DMS114 treated with DMSO at 0.1 percent for 48 hours (cell line): ENCODE results near the gene HTRA1.

ENCODE experiments used
- DNase-seq: peaks from one replicate; lab custom pipeline; 2025; ENCODE audit not compliant: unreplicated experiment; lab: John Stamatoyannopoulos, UW

Gene HTRA1

DNA sequence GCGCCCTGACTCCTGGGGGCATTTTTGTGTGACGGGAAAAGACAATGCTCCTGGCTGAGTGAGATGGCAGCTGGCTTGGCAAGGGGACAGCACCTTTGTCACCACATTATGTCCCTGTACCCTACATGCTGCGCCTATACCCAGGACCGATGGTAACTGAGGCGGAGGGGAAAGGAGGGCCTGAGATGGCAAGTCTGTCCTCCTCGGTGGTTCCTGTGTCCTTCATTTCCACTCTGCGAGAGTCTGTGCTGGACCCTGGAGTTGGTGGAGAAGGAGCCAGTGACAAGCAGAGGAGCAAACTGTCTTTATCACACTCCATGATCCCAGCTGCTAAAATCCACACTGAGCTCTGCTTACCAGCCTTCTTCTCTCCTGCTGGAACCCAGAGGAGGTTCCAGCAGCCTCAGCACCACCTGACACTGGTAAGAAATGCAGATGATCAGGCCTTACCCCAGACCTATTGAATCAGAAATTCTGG lies 6.7 kb upstream of the HTRA1 start, which contains the start of gene ARMS2:
ARMS2 (plus strand) TSS at position 51 of the 478 bp plus-strand sequence; CDS start at position 126, 75 bp downstream.
- DNase-seq = no peak

DNA sequence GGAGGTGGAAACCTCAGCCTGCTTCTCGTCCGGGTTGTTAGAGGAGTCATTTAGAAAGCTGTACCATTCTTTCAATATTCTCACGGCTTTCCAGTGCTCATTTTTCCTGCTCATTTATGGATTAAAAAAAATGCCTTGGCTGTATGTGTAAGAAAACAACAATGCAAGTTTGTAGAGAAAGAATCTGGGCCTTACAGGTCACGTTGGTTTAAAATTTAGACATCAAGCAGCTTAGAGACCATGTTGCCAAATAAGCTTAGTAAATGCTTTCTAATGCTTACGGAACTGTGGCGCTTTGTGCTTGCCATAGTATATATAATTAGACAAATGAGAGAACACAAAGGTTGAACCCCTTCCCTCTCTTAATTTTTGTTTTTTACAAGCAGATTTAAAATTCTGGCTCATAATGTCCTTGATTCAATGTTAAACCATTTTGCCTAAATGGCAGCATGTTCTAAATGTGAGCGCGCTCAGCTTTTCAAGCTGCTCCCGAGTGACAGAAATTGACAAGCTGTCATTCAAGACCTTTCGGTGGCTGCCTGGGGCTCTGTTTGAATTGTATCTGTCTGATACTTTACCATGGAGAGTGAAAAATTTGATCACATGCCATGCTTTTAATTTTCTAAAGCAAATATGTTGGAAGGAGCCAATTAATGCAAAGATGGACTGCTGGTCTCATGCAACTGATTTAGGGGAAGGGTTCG lies 5.8 kb upstream of the HTRA1 start:
- no peak for DNase-seq

DNA sequence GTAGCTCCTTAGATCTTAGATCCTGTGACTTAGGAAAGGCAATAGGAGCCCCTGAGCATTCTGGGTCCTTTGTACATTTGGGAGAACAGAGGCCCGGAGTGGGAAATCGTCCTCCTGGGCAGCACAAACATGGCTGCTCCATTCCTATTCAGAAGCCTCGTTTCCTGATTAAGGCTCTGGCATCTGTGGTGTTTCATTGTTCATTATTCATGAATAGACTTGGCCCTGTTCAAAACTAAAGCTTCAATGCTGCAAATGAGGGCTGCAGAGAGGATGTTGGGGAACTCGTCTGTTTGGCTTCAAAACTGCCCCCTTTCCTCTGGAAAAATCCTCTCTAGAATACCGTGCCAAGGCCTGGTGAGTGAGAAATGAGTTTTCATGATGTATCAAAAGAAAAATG lies 3.4 kb upstream of the HTRA1 start:
- no peak for DNase-seq

DNA sequence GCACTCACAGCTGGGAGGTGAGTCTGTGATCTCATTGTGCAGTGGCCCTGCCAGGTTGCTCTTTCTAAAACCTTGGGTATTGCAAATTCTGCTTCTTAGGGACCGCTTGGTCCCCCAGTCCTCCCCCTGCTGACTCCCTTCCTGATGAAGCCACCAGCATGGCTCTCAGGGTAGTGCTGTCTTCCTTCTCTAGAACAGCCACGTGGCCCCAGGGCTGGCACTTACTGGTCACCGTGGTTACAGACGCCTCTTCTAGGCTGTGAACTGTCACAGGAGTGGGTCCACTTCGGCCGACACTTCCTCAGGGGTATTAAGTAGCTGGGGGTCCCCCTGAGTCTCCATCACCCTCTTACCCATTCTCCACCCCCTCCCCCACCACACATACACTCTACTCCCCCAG lies 2.7 kb upstream of the HTRA1 start:
- no peak for DNase-seq

DNA sequence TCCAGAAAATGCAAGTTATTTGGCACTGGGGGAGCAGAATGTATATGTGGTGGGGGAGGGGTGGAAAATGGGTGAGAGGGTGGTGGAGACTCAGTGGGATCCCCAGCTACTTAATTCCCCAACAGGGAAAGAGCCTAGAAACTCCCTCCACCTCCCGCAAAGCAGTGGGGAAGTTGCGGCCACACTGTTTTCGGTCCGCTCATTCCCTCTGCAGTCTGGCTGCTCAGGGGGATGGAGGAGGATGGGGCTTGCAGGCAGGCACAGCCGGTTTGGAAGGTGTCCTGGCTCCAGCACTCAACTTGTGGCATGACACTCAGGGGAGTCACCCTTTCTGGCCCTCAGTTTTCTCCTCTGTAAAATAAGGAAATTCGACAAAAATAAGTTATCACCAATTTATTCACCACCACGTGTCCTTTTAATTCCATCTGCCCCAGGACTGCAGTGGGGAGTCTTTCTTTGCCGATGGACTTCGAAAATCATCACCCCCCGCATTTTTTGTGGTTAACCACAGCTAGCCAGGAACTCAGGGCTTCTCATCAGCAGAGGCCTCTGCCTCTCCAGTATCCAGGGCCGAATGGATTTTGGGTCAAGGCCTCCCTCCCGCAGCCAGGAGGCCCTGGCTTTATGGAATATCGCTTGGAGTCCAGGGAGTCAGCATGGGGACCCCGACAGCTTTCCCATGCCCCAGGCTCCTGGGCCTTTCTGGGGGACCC lies 1.6 kb upstream of the HTRA1 start:
- no peak for DNase-seq

DNA sequence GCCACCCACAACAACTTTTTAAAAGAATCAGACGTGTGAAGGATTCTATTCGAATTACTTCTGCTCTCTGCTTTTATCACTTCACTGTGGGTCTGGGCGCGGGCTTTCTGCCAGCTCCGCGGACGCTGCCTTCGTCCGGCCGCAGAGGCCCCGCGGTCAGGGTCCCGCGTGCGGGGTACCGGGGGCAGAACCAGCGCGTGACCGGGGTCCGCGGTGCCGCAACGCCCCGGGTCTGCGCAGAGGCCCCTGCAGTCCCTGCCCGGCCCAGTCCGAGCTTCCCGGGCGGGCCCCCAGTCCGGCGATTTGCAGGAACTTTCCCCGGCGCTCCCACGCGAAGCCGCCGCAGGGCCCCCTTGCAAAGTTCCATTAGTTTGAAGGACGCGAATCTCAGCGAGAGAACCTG lies 461 bp upstream of the HTRA1 start:
- no peak for DNase-seq

DNA sequence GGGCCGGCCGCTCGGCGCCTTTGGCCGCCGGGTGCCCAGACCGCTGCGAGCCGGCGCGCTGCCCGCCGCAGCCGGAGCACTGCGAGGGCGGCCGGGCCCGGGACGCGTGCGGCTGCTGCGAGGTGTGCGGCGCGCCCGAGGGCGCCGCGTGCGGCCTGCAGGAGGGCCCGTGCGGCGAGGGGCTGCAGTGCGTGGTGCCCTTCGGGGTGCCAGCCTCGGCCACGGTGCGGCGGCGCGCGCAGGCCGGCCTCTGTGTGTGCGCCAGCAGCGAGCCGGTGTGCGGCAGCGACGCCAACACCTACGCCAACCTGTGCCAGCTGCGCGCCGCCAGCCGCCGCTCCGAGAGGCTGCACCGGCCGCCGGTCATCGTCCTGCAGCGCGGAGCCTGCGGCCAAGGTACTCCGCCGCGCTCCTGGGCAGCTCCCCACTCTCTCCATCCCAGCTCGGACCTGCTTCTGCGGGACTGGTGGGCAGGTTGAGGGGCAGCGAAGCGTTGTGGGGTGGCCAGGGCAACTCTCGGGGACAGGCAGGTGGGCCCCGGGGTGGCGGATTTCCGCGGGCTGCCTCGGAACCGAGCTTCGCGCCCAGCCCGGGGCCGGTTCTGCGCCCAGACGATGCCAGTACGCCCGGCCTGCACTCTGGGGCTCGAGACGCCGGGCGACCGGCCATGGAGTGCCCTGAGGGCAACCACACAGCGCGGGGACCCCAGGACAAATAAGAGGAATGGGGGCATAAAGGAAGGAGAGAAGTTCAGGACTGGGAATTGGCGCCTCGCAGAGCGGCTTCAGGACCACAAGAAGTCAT lies 578 bp downstream of the HTRA1 start:
- DNase-seq = no peak

DNA sequence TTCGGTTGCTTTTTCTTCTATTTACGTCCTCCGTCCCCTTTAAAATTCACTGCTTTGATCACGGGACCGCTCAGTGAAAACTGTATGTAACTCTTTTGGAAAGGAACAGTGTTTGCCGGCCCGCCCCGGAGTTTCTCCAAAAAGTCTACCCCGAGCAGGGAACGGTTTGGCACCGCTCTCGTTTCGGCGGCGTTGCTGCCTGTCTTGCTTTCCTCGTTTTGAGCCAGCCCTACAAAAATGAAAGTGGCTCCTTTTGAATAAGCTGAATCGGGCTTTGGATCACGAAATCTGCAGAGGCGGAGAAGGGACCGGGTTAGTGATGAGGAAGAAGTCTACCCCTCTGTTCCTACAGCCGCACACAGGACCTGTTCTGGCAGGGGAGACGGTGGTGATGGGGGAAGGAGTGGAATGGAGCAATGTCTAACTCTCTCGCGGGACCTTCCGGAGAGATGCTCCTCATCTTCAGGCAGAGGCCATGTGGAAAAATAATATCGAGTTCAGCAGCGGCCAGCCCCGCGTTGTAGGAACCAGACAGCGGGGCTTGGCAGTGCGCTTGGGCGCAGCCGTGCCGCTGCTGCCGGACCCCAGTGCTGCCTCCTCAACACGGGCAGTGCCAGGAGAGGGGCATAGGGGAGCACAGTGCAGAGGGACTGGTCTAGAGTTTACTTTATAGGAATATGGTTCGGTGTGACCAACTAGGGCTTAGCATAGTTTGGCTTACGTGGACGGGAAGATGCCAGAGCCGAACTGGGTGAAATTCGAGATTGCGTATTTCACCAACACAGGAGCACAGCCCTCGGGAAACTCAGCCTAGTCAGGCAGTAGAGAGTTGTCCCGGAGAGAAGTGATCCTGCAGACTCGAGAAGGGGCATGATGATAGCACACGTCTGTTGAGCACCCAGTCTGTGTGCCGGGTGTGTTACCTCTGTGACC lies 1.4 kb downstream of the HTRA1 start:
- DNase-seq = no peak

DNA sequence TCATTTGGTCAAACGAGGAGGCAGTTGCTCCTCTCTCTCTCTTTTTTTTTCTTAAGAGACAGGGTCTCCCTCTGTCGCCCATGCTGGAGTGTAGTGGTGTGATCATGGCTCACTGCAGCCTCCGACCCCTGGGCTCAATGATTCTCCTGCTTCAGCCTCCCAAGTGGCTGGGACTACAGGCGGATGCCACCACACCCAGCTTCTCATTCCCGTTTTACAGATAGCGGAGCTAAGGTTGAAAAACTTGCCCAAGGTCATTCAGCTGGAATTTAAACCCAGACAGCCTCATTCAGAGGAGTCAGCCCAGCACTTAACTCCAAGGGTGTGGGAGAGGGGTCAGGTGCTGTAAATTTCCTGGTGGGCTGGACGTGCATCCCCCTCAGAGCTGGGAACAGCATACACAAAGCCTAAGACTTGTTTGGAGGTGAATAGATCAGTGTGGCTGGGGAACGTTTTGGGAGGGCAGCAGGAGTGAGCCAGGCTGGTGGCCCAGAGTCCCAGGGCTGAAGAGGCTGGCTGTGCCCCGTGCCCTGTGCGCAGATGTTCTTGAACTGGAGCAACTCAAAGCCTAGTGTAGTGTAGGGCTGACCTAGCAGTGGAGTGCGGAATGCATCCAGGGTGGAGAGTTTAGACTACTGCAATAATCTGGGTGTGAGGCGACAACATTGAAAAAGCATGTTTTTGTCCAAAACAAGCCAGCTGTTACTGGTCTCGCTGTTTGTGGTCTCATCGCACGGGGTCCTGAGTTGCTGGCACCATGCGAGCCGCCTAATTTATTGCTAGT lies 2.3 kb downstream of the HTRA1 start:
- no peak for DNase-seq

DNA sequence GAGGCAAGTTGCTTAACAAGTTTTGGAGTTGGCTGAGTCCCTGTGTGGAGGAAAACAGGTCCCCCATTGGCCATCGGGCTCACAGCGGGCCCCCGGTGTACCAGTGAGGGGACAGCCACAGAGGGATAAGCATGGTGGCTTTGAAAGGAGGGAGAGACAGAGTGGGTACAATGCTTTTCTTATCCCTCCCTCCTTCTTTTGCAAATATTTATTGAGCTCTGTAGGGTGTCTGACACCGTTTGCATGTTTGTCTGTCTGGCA lies 2.8 kb downstream of the HTRA1 start:
- no peak for DNase-seq

DNA sequence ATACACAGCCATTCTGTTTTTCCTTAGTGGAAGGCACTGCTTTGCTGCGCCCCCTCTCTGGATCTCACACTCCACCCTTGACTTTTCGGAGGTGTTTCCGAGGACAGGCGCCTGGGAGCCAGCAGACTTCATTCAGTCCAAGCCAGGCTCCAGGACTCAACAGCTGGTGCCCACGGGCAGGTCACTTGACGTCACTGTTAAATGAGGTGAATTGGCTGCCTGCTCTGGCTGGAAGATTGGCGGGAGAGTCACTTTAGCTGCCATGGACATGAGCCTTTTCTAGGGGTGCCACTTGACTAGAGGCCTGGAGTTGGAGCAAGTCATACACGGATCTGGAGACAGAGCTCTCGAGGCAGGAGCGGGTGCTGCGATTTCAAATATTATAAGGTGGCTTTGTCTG lies 3.2 kb downstream of the HTRA1 start:
- DNase-seq = no peak

DNA sequence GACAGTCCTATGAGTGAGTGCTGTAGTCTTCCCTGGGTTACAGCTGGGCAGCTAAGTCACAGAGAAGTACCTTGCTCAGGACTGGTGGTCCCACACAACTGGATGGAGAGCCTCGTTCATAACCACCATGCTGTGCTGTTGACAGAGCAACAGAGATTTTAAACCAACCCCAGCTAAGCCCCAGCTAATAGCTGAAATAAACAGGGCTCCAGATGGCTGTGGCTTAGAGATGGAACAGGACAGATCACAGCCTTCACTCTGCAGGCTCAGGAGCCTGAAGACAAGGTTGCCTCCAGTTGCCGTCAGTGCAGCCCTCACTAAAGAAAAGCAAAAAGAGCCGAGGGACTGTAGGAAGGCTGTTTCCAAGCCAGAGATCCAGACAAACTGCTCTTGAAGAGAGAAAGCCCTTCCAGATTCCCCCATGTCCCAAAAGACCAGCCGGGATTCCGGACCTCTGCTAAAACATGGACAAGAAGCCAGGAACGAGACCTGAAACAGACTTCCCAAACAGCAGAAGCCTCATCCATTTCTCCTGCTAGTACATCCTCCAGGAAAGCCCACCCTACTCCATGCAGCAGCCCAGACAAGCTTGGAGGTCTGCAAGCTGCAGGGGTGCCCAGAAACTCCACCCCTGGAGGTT lies 4.2 kb downstream of the HTRA1 start:
- no peak for DNase-seq

DNA sequence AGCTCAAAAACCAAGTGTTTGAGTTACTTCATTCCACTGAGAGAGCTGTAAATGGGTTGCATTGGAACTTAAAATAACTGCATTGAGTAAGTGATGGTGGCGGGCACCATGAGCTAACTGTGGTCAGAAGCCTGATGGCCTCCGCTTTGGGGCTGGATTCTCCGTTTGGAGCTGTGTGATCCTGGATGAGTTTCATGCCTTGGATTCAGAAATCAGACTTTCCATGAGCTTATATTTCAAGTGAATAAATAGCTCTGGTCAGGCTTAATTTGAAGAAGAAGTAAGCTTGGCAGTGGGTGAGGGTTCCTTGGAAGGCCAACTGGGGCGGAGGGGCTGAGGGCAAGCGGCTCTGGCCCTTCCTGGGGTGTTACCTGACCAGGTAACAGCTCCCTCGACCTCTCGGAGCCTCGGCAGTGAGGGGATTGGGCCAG lies 5.6 kb downstream of the HTRA1 start:
- no peak for DNase-seq

DNA sequence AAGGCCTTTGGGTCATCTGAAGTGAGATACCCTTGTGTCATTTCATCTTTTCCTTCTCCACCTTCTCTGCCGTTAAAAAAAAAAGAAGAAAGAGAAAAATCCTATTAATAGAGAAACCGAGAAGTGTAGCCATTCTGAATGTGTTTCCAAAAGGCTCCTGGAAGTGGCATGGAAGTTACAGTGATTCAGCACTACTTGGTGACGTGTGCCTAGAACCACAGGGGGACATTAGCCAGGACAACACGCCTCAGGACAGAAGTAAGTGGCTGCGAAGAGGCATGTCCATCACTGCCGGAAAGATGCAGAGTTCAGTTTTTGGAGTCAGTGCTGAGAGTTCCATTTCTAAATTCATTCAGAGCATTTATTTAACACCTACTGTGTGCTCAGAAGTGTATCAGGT lies 6.3 kb downstream of the HTRA1 start:
- DNase-seq = no peak

DNA sequence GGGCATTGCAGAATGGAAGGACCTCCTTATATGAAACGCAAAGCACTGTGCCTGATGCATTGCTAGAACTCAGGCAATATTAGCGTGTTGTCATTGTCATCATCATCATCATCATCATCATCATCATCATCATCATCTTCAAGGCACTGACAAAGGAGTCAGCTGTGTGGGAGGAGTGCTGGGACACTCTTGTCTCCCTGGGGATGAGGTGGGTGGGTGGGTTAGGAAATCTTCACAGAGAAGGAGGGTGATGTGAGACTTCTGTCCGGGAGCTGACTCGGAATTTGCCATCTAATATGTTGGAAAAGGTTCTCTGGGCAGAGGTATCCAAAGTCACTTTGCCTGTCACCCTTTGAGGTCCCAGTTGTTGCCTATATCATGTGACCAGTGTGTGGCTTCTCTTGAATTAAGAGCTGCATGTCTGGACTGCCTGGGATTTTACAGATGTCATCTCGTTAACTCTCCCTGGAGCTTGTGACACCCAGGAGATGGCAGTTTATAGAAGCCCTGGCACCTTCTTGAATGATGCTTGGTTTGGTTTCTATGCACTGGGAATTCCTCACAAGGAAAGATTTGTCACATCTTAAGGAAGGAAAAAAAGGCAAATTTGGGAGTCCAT lies 7.1 kb downstream of the HTRA1 start:
- DNase-seq = no peak

DNA sequence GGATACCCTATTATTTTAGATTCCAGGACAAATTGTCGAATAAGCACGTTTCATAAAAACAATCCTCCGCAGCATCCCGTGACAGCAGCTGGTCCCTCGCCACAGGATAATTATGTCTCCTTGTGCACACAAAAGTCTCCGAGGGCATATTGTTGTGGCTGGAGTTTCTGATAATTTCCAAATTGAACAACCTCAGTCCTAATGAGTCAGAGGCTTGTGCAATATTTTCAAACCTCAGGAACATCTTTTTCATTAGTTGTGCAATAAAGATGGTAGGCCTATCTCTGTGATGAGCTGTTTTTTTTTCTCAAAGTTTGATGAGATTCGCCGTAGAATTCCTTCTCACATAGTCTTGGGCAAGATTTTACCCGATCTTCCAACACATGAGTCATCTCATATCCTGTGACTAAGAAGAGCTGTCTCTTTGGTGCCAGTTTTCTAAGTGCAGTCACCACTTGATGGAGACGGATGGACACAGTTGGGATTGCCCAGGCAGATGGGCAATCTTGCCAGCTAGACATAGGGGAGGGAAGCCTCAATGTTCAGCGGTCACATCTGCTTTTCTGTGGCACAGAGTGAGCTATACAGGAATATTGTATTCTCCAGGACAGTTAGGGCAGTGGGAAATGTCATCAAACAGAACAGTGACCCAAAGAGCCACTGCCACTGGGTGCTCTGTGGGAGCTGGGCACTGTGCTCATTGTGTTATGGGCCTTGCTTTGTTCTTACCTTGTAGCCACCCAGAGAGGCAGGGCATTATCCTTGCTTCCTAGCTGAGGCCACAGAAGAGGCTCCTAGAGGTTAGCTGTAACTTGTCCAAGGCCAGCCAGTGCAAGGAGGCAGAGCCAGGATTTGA lies 7.8 kb downstream of the HTRA1 start:
- DNase-seq = no peak

DNA sequence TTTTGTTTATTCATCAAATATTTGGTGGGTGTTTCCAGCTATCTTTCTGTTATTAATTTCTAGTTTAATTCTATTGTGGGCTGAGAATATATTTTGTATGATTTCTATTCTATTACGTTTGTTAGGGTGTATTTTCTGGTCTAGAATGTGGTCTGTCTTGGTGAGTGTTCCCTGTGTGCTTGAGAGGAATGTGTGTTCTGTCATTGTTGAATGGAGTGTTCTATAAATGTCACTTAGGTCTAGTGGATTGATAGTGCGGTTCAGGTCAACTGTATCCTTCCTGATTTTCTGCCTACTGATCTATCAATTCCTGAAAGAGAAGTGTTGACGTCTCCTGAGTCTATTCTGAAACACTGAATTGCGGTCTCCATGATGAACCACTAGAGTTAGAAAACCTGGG lies 8.5 kb downstream of the HTRA1 start:
- DNase-seq = no peak

DNA sequence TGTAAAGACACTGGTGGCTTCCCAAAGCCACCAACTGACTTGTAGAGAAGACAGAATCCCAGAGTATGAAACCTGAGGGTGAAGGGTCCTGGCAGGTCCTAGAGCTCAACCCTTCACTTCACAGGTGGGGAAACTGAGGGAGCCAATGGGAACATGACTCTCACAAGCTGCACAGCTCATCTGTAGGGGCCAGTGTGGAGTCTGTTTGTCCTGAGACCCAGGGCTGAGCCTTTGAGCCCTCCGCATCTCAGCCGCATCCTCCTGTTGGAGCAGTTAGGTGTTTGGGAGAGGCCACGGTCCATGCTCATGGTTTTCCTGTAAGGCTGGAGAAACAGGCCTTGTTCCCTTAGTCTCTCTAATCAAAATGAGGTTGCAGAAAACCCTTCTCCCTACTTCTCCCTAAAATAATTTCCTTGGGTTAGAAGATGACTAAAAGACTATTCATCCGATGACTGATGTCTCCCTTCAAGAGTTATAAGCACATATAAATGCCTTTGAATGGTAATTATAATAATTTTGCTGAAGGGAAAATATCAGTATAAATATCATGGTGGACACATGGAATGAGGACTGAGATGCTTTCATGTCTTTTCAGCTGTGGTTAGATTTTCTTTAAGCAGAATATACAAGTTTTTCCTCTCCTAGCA lies 10.3 kb downstream of the HTRA1 start:
- no peak for DNase-seq
